ENCODE results near the gene GBGT1.

GBGT1 gene

DNA sequence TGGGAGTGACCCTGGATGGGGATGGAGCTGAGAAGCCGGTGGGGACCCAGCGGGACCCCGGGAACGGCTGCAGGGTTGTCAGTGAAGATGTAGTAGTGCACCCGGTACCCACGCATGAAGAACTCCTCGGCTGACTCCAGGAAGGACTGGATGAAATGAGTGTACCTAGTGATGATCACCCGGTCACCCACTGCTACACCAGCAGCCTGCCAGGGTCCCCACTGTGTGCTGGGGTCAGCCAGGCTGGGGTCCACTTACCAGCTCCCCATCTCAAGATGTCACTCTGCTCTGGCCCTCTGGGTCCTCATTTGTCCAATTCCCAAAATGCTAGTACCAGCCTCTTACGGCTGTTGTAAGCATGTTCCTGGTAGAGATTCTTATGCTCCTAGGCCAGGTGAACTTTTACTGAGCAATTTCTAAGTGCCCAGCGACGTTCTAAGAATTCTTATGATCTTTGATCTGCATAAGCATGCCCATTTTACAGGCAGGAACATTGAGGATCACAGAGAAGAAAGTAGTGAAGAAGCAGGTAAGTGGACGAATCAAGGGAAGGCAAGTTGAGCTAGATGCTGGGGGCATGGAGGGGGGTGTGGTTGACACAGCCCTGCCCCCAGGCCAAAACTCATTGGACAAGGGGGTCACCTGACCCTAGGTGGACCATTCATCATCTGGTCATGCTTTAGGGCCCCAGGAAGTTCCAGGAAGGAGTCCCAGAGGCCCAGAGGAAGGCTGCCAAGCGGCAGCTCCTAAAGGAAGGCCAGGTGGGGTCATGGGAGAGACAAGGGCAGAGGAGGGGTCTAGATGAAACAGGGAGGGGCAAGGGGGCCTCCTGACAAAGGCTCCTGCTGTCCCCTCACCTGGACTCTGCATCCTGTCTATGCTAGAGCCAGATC, 9.4 kb downstream of the GBGT1 start:
- peaks cover 5% of the 10 kb centered on the region for H3F3A ChIP-seq (ENCODE audit: insufficient read depth)
- no peak overlapping the region for H3K4me2 ChIP-seq (ENCODE audit: low read depth, low read length, poor library complexity, severe bottlenecking)
- no peaks in the 10 kb centered on the region for H3K9me2 ChIP-seq (replicated peaks; ENCODE audit: insufficient read depth, low read length)
- no peaks in the 10 kb centered on the region for H3K79me2 ChIP-seq (ENCODE audit: insufficient read depth, low read length)
- no peak overlapping the region for H3K9ac ChIP-seq (ENCODE audit: low read length)
- H3K4me3 ChIP-seq (ENCODE audit: insufficient read depth, low read length, poor library complexity, severe bottlenecking), result no peak overlapping the region
- no peak overlapping the region for H2AFZ ChIP-seq (ENCODE audit: low read depth, low read length, severe bottlenecking)
- H4K20me1 ChIP-seq (ENCODE audit: low read depth, low read length), result no peaks in the 10 kb centered on the region
- TF ChIP-seq, protein P1, sequence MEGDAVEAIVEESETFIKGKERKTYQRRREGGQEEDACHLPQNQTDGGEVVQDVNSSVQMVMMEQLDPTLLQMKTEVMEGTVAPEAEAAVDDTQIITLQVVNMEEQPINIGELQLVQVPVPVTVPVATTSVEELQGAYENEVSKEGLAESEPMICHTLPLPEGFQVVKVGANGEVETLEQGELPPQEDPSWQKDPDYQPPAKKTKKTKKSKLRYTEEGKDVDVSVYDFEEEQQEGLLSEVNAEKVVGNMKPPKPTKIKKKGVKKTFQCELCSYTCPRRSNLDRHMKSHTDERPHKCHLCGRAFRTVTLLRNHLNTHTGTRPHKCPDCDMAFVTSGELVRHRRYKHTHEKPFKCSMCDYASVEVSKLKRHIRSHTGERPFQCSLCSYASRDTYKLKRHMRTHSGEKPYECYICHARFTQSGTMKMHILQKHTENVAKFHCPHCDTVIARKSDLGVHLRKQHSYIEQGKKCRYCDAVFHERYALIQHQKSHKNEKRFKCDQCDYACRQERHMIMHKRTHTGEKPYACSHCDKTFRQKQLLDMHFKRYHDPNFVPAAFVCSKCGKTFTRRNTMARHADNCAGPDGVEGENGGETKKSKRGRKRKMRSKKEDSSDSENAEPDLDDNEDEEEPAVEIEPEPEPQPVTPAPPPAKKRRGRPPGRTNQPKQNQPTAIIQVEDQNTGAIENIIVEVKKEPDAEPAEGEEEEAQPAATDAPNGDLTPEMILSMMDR (IDR thresholded peaks at IDR 0.05; ENCODE audit: insufficient read depth, low read length, poor library complexity, severe bottlenecking), result no peak
- TF ChIP-seq EZH2phosphoT487 (conservative IDR thresholded peaks at IDR 0.05; ENCODE audit: low read length), result no peak
- no peaks in the 10 kb centered on the region for H3K36me3 ChIP-seq (ENCODE audit: low read length)
- no peak overlapping the region for H3K27ac ChIP-seq (ENCODE audit: low read depth, low read length)
- H3K27me3 ChIP-seq (ENCODE audit: low read length), result no peaks in the 10 kb centered on the region
- H3K9me3 ChIP-seq (ENCODE audit: insufficient read depth, low read length), result no peaks in the 10 kb centered on the region

DNA sequence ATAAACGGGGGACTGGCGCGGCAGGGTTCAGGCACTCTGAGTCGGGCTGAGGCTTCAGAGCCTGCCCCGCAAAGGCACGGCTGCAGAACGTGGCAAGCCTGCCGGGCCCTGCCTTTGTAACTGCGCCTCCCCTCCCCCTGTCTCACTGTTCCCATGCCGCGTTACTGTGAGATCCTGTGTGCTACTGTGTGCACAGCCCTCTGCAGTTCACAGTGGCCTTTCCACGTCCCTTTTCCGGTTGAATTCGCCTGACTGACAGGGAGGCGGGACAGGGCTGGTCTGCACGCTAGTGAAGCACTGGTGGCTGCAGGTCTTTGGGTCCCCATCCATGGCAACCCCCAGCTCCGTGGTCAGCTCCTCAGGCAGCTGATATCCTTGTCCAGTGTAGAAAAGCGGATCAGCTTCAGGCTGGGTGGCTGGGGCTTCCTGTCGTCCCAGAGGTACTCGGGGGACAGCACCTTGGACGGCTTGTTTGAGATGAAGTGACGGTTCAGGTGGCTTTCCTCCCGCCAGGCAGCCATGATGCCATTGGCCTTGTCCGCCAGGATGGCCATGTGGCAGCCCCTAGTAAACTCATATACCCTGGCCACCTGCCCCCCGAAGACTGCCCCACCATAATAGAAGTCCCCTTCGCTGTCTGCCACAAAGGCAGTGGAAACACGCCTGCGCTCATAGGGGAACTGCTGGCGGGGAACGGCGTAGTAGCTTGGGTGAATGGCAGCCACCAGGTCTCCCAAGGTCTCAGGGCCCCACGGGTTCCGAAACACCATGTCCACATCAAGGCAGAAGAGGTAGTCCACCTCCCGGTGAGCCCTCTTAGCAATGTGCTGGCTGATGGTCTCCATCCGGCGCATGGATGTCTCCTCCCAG, 10.3 kb downstream of the GBGT1 start:
- TF ChIP-seq, protein P1 (IDR thresholded peaks at IDR 0.05; ENCODE audit: insufficient read depth, low read length, poor library complexity, severe bottlenecking), result no peak
- TF ChIP-seq EZH2phosphoT487 (conservative IDR thresholded peaks at IDR 0.05; ENCODE audit: low read length), result no peak
- H3K9ac ChIP-seq (ENCODE audit: low read length), result no peak overlapping the region
- no peaks in the 10 kb centered on the region for H3K9me2 ChIP-seq (replicated peaks; ENCODE audit: insufficient read depth, low read length)
- H3K27me3 ChIP-seq (ENCODE audit: low read length), result no peaks in the 10 kb centered on the region
- H3K4me2 ChIP-seq (ENCODE audit: low read depth, low read length, poor library complexity, severe bottlenecking), result no peak overlapping the region
- no peaks in the 10 kb centered on the region for H3K9me3 ChIP-seq (ENCODE audit: insufficient read depth, low read length)
- peaks cover 5% of the 10 kb centered on the region for H3F3A ChIP-seq (ENCODE audit: insufficient read depth)
- H2AFZ ChIP-seq (ENCODE audit: low read depth, low read length, severe bottlenecking), result no peak overlapping the region
- no peak overlapping the region for H3K4me3 ChIP-seq (ENCODE audit: insufficient read depth, low read length, poor library complexity, severe bottlenecking)
- H3K27ac ChIP-seq (ENCODE audit: low read depth, low read length), result no peak overlapping the region
- no peaks in the 10 kb centered on the region for H4K20me1 ChIP-seq (ENCODE audit: low read depth, low read length)
- H3K36me3 ChIP-seq (ENCODE audit: low read length), result no peaks in the 10 kb centered on the region
- no peaks in the 10 kb centered on the region for H3K79me2 ChIP-seq (ENCODE audit: insufficient read depth, low read length)

DNA sequence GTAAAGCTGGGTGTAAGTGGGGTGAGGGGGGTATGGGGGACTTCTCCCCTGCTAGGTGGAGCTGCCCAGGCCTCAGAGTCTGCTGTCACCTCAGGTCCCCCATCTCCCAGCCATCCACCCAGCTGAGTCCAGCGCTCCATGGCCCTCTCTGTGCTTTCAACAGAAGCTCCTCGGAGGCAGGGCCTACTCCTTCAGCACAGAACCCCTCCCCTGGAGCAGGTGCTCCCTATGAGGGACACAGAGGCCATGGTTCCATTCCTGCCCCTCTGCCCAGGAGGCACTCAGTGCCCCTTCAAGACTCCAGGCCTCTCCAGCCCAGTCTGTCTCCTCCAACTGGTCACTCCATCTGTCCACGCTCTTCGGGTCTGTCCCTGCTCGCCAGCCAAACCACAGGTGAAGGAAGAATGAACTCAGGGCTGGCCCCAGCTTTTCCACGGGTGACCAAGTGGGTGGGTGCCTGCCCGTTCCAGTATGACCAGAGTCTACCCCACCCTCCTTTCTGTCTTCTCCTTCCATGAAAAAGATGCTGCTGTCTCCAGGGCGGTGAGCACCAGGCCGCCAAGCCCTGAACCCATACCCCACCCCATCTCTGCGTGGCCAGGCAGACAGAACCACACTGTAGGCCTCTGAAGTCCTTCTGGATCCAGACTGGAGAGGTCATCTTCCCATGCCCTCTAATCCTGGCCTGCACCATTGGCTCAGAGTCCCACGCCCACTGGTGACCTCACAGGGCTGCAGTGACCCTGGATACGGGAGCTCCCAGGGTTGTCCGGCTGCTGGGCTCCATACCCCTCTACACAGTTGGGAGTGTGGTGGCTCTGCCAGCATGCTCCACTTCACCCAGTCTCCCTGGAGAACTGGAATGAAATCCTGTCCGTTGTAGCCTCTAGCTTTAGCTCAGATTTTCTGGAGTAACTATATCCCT, 11.9 kb downstream of the GBGT1 start:
- peaks cover 13% of the 10 kb centered on the region for H3F3A ChIP-seq (ENCODE audit: insufficient read depth)
- peaks cover 6% of the 10 kb centered on the region; the same call in 1 of the 2 replicates for H3K79me2 ChIP-seq (ENCODE audit: insufficient read depth, low read length)
- H3K4me3 ChIP-seq (ENCODE audit: insufficient read depth, low read length, poor library complexity, severe bottlenecking), result no peak overlapping the region
- H3K4me2 ChIP-seq (ENCODE audit: low read depth, low read length, poor library complexity, severe bottlenecking), result no peak overlapping the region
- H3K27me3 ChIP-seq (ENCODE audit: low read length), result no peaks in the 10 kb centered on the region
- no peaks in the 10 kb centered on the region for H3K36me3 ChIP-seq (ENCODE audit: low read length)
- H3K9me2 ChIP-seq (replicated peaks; ENCODE audit: insufficient read depth, low read length), result no peaks in the 10 kb centered on the region
- no peak for TF ChIP-seq EZH2phosphoT487 (conservative IDR thresholded peaks at IDR 0.05; ENCODE audit: low read length)
- no peak overlapping the region for H3K9ac ChIP-seq (ENCODE audit: low read length)
- no peaks in the 10 kb centered on the region for H3K9me3 ChIP-seq (ENCODE audit: insufficient read depth, low read length)
- H2AFZ ChIP-seq (ENCODE audit: low read depth, low read length, severe bottlenecking), result no peak overlapping the region
- no peaks in the 10 kb centered on the region for H4K20me1 ChIP-seq (ENCODE audit: low read depth, low read length)
- no peak overlapping the region for H3K27ac ChIP-seq (ENCODE audit: low read depth, low read length)

Data from SU-DHL-6 (cell line).